Stimulated activated naive CD8-positive, alpha-beta T cell treated with anti-CD3 and anti-CD28 coated beads, Interleukin-15, Interleukin-2, amounts not matched to agents 100 ng/mL and 50 ng/mL, for 24 hours (primary cell): ENCODE results near the gene IQCE.
A peak's percentile ranks its signal among the peaks of the same experiment; 100 is the strongest.
"Not testable (repeated sequence)": the region's sequence is repeated elsewhere in the genome, so short reads cannot be mapped to it uniquely, and the experiment has no call there.

ENCODE experiments used
- H3K27ac Mint-ChIP-seq: one replicate; pipeline ENCODE4 v1.8.0; 2021; ENCODE audit warnings: mild to moderate bottlenecking, mixed read lengths
- H3K27me3 Mint-ChIP-seq: one replicate; pipeline ENCODE4 v1.8.0; 2021; ENCODE audit warnings: mixed read lengths
- H3K36me3 Mint-ChIP-seq: one replicate; pipeline ENCODE4 v1.8.0; 2021; ENCODE audit warnings: low read depth, mixed read lengths
- H3K4me1 Mint-ChIP-seq: one replicate; pipeline ENCODE4 v1.8.0; 2021; ENCODE audit warnings: low read depth, mixed read lengths
- H3K4me3 Mint-ChIP-seq: one replicate; pipeline ENCODE4 v1.8.0; 2021; ENCODE audit warnings: mild to moderate bottlenecking, mixed read lengths
- H3K9me3 Mint-ChIP-seq: one replicate; pipeline ENCODE4 v1.8.0; 2021; ENCODE audit warnings: mixed read lengths

IQCE gene

GRCh38 chr7:2603044-2603965, 44.5 kb downstream of the IQCE start:
- H3K4me1 Mint-ChIP-seq = peaks cover 4% of the 10 kb centered on the region
- H3K36me3 Mint-ChIP-seq = peaks cover 4% of the 10 kb centered on the region
- H3K4me3 Mint-ChIP-seq = no peak overlapping the region
- H3K27me3 Mint-ChIP-seq = no peaks in the 10 kb centered on the region
- H3K9me3 Mint-ChIP-seq = no peaks in the 10 kb centered on the region
- H3K27ac Mint-ChIP-seq = no peak overlapping the region

- H3K27ac Mint-ChIP-seq = no peak overlapping the region
- no peaks in the 10 kb centered on the region for H3K27me3 Mint-ChIP-seq
- H3K4me1 Mint-ChIP-seq = peaks cover 10% of the 10 kb centered on the region
- H3K4me3 Mint-ChIP-seq = no peak overlapping the region
- H3K9me3 Mint-ChIP-seq = no peaks in the 10 kb centered on the region
- peaks cover 4% of the 10 kb centered on the region for H3K36me3 Mint-ChIP-seq
Observed at GRCh38 chr7:2604608-2605174, 45.9 kb downstream of the IQCE start.

GRCh38 chr7:2605608-2606538, 47.1 kb downstream of the IQCE start:
- Mint-ChIP-seq H3K36me3 (no peaks in the 10 kb centered on the region), H3K4me1 (peaks cover 10% of the 10 kb centered on the region), H3K9me3 (no peaks in the 10 kb centered on the region), H3K4me3 (no peak overlapping the region), H3K27ac (no peak overlapping the region), H3K27me3 (no peaks in the 10 kb centered on the region)

- Mint-ChIP-seq H3K4me3 (no peak overlapping the region), H3K36me3 (no peaks in the 10 kb centered on the region), H3K27ac (no peak overlapping the region), H3K4me1 (peaks cover 10% of the 10 kb centered on the region), H3K27me3 (no peaks in the 10 kb centered on the region), H3K9me3 (no peaks in the 10 kb centered on the region)
Observed at GRCh38 chr7:2606539-2606936, 47.8 kb downstream of the IQCE start.

- no peaks in the 10 kb centered on the region for H3K27me3 Mint-ChIP-seq
- no peaks in the 10 kb centered on the region for H3K36me3 Mint-ChIP-seq
- H3K4me1 Mint-ChIP-seq = peaks cover 10% of the 10 kb centered on the region
- H3K4me3 Mint-ChIP-seq = no peak overlapping the region
- H3K9me3 Mint-ChIP-seq = no peaks in the 10 kb centered on the region
- H3K27ac Mint-ChIP-seq = no peak overlapping the region
Observed at GRCh38 chr7:2607122-2607922, 48.5 kb downstream of the IQCE start.

GRCh38 chr7:2607923-2608904, 49.4 kb downstream of the IQCE start:
- peak overlapping the region; percentile 27 for H3K4me3 Mint-ChIP-seq
- H3K36me3 Mint-ChIP-seq = no peaks in the 10 kb centered on the region
- H3K27ac Mint-ChIP-seq = no peak overlapping the region
- no peaks in the 10 kb centered on the region for H3K27me3 Mint-ChIP-seq
- peaks cover 10% of the 10 kb centered on the region for H3K4me1 Mint-ChIP-seq
- H3K9me3 Mint-ChIP-seq = no peaks in the 10 kb centered on the region

- Mint-ChIP-seq H3K36me3 (no peaks in the 10 kb centered on the region), H3K4me3 (peak overlapping the region; percentile 27), H3K9me3 (no peaks in the 10 kb centered on the region), H3K27me3 (no peaks in the 10 kb centered on the region), H3K27ac (no peak overlapping the region), H3K4me1 (peaks cover 10% of the 10 kb centered on the region)
Observed at GRCh38 chr7:2608921-2609411, 50.2 kb downstream of the IQCE start.

- H3K27me3 Mint-ChIP-seq, H3K9me3 Mint-ChIP-seq, H3K4me1 Mint-ChIP-seq, H3K4me3 Mint-ChIP-seq, H3K27ac Mint-ChIP-seq, H3K36me3 Mint-ChIP-seq: not testable (repeated sequence)
Observed at GRCh38 chr7:2609646-2610045, 50.9 kb downstream of the IQCE start.

GRCh38 chr7:2610466-2610865, 51.7 kb downstream of the IQCE start:
- H3K27ac Mint-ChIP-seq = no peak overlapping the region

GRCh38 chr7:2610898-2611297, 52.1 kb downstream of the IQCE start:
- peaks cover 10% of the 10 kb centered on the region for H3K4me1 Mint-ChIP-seq
- H3K27ac Mint-ChIP-seq = no peak overlapping the region
- H3K9me3 Mint-ChIP-seq = no peaks in the 10 kb centered on the region

More at GRCh38 chr7:2610466-2610865, 51.7 kb downstream of the IQCE start:
- H3K9me3 Mint-ChIP-seq = no peaks in the 10 kb centered on the region
- no peaks in the 10 kb centered on the region for H3K27me3 Mint-ChIP-seq
- H3K36me3 Mint-ChIP-seq = no peaks in the 10 kb centered on the region
- H3K4me1 Mint-ChIP-seq = peaks cover 10% of the 10 kb centered on the region
- H3K4me3 Mint-ChIP-seq = no peak overlapping the region

GRCh38 chr7:2611401-2611800, 52.6 kb downstream of the IQCE start:
- no peaks in the 10 kb centered on the region for H3K9me3 Mint-ChIP-seq
- H3K4me3 Mint-ChIP-seq = no peak overlapping the region
- no peaks in the 10 kb centered on the region for H3K36me3 Mint-ChIP-seq
- no peak overlapping the region for H3K27ac Mint-ChIP-seq
- peaks cover 10% of the 10 kb centered on the region for H3K4me1 Mint-ChIP-seq
- H3K27me3 Mint-ChIP-seq = no peaks in the 10 kb centered on the region

More at GRCh38 chr7:2610898-2611297, 52.1 kb downstream of the IQCE start:
- Mint-ChIP-seq H3K36me3 (no peaks in the 10 kb centered on the region), H3K4me3 (no peak overlapping the region), H3K27me3 (no peaks in the 10 kb centered on the region)

- Mint-ChIP-seq H3K27ac (no peak overlapping the region), H3K4me3 (no peak overlapping the region)
Observed at GRCh38 chr7:2611922-2612321, 53.1 kb downstream of the IQCE start.

GRCh38 chr7:2612445-2613097, 53.8 kb downstream of the IQCE start:
- H3K4me3 Mint-ChIP-seq = no peak overlapping the region
- no peaks in the 10 kb centered on the region for H3K27me3 Mint-ChIP-seq
- H3K27ac Mint-ChIP-seq = no peak overlapping the region
- peaks cover 9% of the 10 kb centered on the region for H3K4me1 Mint-ChIP-seq
- no peaks in the 10 kb centered on the region for H3K9me3 Mint-ChIP-seq
- H3K36me3 Mint-ChIP-seq = no peaks in the 10 kb centered on the region

More at GRCh38 chr7:2611922-2612321, 53.1 kb downstream of the IQCE start:
- no peaks in the 10 kb centered on the region for H3K36me3 Mint-ChIP-seq
- H3K4me1 Mint-ChIP-seq = peaks cover 10% of the 10 kb centered on the region
- H3K9me3 Mint-ChIP-seq = no peaks in the 10 kb centered on the region
- H3K27me3 Mint-ChIP-seq = no peaks in the 10 kb centered on the region
